Measurements from ENCODE around the gene SMOC1.

The SMOC1 gene

GRCh38 chr14:70077005-70077404 is 197.8 kb downstream of the SMOC1 start:
- no peak overlapping the region for H3K4me3 ChIP-seq (ENCODE audit: low read depth, low read length)
- no peak for DNase-seq (ENCODE audit: low read depth)
- no peak for TF ChIP-seq CTCF (IDR thresholded peaks at IDR 0.05; ENCODE audit: low read depth, low read length)
- no peak for TF ChIP-seq MAX (IDR thresholded peaks at IDR 0.05; ENCODE audit: low read depth, low read length)
- no peak for TF ChIP-seq MYC (IDR thresholded peaks at IDR 0.05; ENCODE audit: low read depth, low read length)
- no peak for TF ChIP-seq POLR2A (IDR thresholded peaks at IDR 0.05; ENCODE audit: extremely low read depth, insufficient read length)

GRCh38 chr14:70077720-70078119 is 198.5 kb downstream of the SMOC1 start:
- TF ChIP-seq MYC (IDR thresholded peaks at IDR 0.05; ENCODE audit: low read depth, low read length) (no peak), POLR2A (IDR thresholded peaks at IDR 0.05; ENCODE audit: extremely low read depth, insufficient read length) (no peak), MAX (IDR thresholded peaks at IDR 0.05; ENCODE audit: low read depth, low read length) (no peak), CTCF (IDR thresholded peaks at IDR 0.05; ENCODE audit: low read depth, low read length) (no peak)
- DNase-seq (ENCODE audit: low read depth): no peak
- no peak overlapping the region for H3K4me3 ChIP-seq (ENCODE audit: low read depth, low read length)

- no peak for DNase-seq (ENCODE audit: low read depth)
- TF ChIP-seq MYC (IDR thresholded peaks at IDR 0.05; ENCODE audit: low read depth, low read length) (no peak), CTCF (IDR thresholded peaks at IDR 0.05; ENCODE audit: low read depth, low read length) (no peak), MAX (IDR thresholded peaks at IDR 0.05; ENCODE audit: low read depth, low read length) (no peak), POLR2A (IDR thresholded peaks at IDR 0.05; ENCODE audit: extremely low read depth, insufficient read length) (no peak)
- no peak overlapping the region for H3K4me3 ChIP-seq (ENCODE audit: low read depth, low read length)
These were observed 199.1 kb downstream of the SMOC1 start for GRCh38 chr14:70078329-70078728.

- no peak for DNase-seq (ENCODE audit: low read depth)
- no peak overlapping the region for H3K4me3 ChIP-seq (ENCODE audit: low read depth, low read length)
- TF ChIP-seq CTCF (IDR thresholded peaks at IDR 0.05; ENCODE audit: low read depth, low read length) (no peak), MAX (IDR thresholded peaks at IDR 0.05; ENCODE audit: low read depth, low read length) (no peak), POLR2A (IDR thresholded peaks at IDR 0.05; ENCODE audit: extremely low read depth, insufficient read length) (no peak), MYC (IDR thresholded peaks at IDR 0.05; ENCODE audit: low read depth, low read length) (no peak)
These were observed 200.9 kb downstream of the SMOC1 start for GRCh38 chr14:70080076-70080475.
